ENCODE measurements around the gene CXorf65.

CXorf65 gene

GRCh38 chrX:71106427-71106826, at the start of gene CXorf65:
Gene CXorf65, minus strand, starts transcription at chrX:71106740. Its CDS starts 184 bp downstream, at chrX:71106556.
- DNase-seq: no peak

GRCh38 chrX:71154641-71155040, 48.1 kb upstream of the CXorf65 start:
- DNase-seq: no peak

GRCh38 chrX:71154196-71154595, 47.7 kb upstream of the CXorf65 start:
- DNase-seq: no peak

GRCh38 chrX:71151366-71151765, 44.8 kb upstream of the CXorf65 start:
- no peak for DNase-seq

GRCh38 chrX:71148278-71148663, 41.7 kb upstream of the CXorf65 start:
- no peak for DNase-seq

- no peak for DNase-seq
Measured at GRCh38 chrX:71147496-71148277, 41.1 kb upstream of the CXorf65 start.

- DNase-seq: no peak
Measured at GRCh38 chrX:71144651-71145050, 38.1 kb upstream of the CXorf65 start, which contains the start of gene NLGN3. Gene NLGN3, plus strand, starts transcription at chrX:71144841. Its CDS starts 2,909 bp downstream, at chrX:71147750.

GRCh38 chrX:71143508-71143907, 37.0 kb upstream of the CXorf65 start:
- DNase-seq: no peak

GRCh38 chrX:71140440-71140839, 33.9 kb upstream of the CXorf65 start:
- DNase-seq: no peak

- DNase-seq: no peak
Measured at GRCh38 chrX:71131510-71131909, 25.0 kb upstream of the CXorf65 start.

GRCh38 chrX:71128915-71129765, 22.6 kb upstream of the CXorf65 start:
- peak; percentile 37 for DNase-seq

GRCh38 chrX:71128166-71128833, 21.8 kb upstream of the CXorf65 start:
- DNase-seq: peak; percentile 52

GRCh38 chrX:71118985-71119535, 12.5 kb upstream of the CXorf65 start:
- no peak for DNase-seq

- peak; percentile 82 for DNase-seq
Measured at GRCh38 chrX:71118032-71118984, 11.8 kb upstream of the CXorf65 start, which contains the start of gene MED12. Gene MED12, plus strand, starts transcription at chrX:71118596. Its CDS starts 159 bp downstream, at chrX:71118755.

GRCh38 chrX:71117358-71117757, 10.8 kb upstream of the CXorf65 start:
- DNase-seq: no peak

- no peak for DNase-seq
Measured at GRCh38 chrX:71111921-71112431, 5.4 kb upstream of the CXorf65 start.

GRCh38 chrX:71111141-71111843, 4.8 kb upstream of the CXorf65 start, which contains the start of gene IL2RG:
Gene IL2RG, minus strand, starts transcription at chrX:71111577. Its CDS starts 38 bp downstream, at chrX:71111539.
- DNase-seq: no peak

GRCh38 chrX:71109051-71109450, 2.5 kb upstream of the CXorf65 start:
- no peak for DNase-seq

GRCh38 chrX:71107762-71108360, 1.3 kb upstream of the CXorf65 start:
- DNase-seq: no peak

- no peak for DNase-seq
Measured at GRCh38 chrX:71107245-71107644, 705 bp upstream of the CXorf65 start.
